Measurements from ENCODE around the gene TMEM53.

Gene TMEM53

GRCh38 chr1:44689447-44689765 lies 15.1 kb upstream of the TMEM53 start:
- H3K4me3 ChIP-seq (replicated peaks; ENCODE audit: low read depth, low read length) = no peak overlapping the region
- no peak for TF ChIP-seq CTCF (IDR thresholded peaks at IDR 0.05; ENCODE audit: low read depth, low read length, missing control alignments)
- no peak for DNase-seq (ENCODE audit: extremely low read depth, low read depth)

GRCh38 chr1:44688760-44689446 lies 14.6 kb upstream of the TMEM53 start:
- no peak overlapping the region for H3K4me3 ChIP-seq (replicated peaks; ENCODE audit: low read depth, low read length)
- DNase-seq (ENCODE audit: extremely low read depth, low read depth) = no peak
- TF ChIP-seq CTCF (IDR thresholded peaks at IDR 0.05; ENCODE audit: low read depth, low read length, missing control alignments) = no peak

GRCh38 chr1:44685881-44686280 lies 11.6 kb upstream of the TMEM53 start:
- no peak for DNase-seq (ENCODE audit: extremely low read depth, low read depth)
- TF ChIP-seq CTCF (IDR thresholded peaks at IDR 0.05; ENCODE audit: low read depth, low read length, missing control alignments) = no peak
- no peak overlapping the region for H3K4me3 ChIP-seq (replicated peaks; ENCODE audit: low read depth, low read length)

GRCh38 chr1:44685218-44685617 lies 10.9 kb upstream of the TMEM53 start:
- no peak for TF ChIP-seq CTCF (IDR thresholded peaks at IDR 0.05; ENCODE audit: low read depth, low read length, missing control alignments)
- H3K4me3 ChIP-seq (replicated peaks; ENCODE audit: low read depth, low read length) = no peak overlapping the region
- DNase-seq (ENCODE audit: extremely low read depth, low read depth) = no peak

- no peak for TF ChIP-seq CTCF (IDR thresholded peaks at IDR 0.05; ENCODE audit: low read depth, low read length, missing control alignments)
- no peak overlapping the region for H3K4me3 ChIP-seq (replicated peaks; ENCODE audit: low read depth, low read length)
- DNase-seq (ENCODE audit: extremely low read depth, low read depth) = no peak
These were observed 10.2 kb upstream of the TMEM53 start for GRCh38 chr1:44684525-44684924.

- H3K4me3 ChIP-seq (replicated peaks; ENCODE audit: low read depth, low read length) = no peak overlapping the region
- TF ChIP-seq CTCF (IDR thresholded peaks at IDR 0.05; ENCODE audit: low read depth, low read length, missing control alignments) = no peak
- no peak for DNase-seq (ENCODE audit: extremely low read depth, low read depth)
These were observed 8.6 kb upstream of the TMEM53 start for GRCh38 chr1:44682883-44683265.

All from HFF-Myc (cell line).